Ascending aorta (tissue), 2 donors: ENCODE measurements around the gene COL18A1. TPM values are rescaled to one million over a fixed set of nuclear protein-coding genes. Genes with fewer than 3 reads are reported as not detected.

ENCODE experiments used
- DNase-seq, 2 donors: peaks; one replicate each; pipeline ENCODE4 v3.0.0-alpha.2; 2019; ENCODE audit warnings: low spot score in 2 of 2
- H3K27ac ChIP-seq, 2 donors: fragments of 200-600 bp; sonication (generic); one replicate each; pipeline ENCODE4 v1.5.1; 2016 to 2017; ENCODE audit warnings: mild to moderate bottlenecking in 1 of 2
- H3K27me3 ChIP-seq: fragments of 200-600 bp; sonication (generic); one replicate; pipeline ENCODE4 v1.5.1; 2017
- H3K36me3 ChIP-seq, 2 donors: fragments of 200-600 bp; sonication (generic); one replicate each; pipeline ENCODE4 v1.5.1; 2016
- H3K4me1 ChIP-seq, 2 donors: fragments of 200-600 bp; sonication (generic); one replicate each; pipeline ENCODE4 v1.5.1; 2016 to 2017; ENCODE audit warnings: mild to moderate bottlenecking in 1 of 2
- H3K4me3 ChIP-seq, 2 donors: fragments of 200-600 bp; sonication (generic); one replicate each; pipeline ENCODE4 v1.5.1; 2016 to 2017; ENCODE audit warnings: mild to moderate bottlenecking in 1 of 2
- H3K9me3 ChIP-seq, 2 donors: fragments of 200-600 bp; sonication (generic); one replicate each; pipeline ENCODE4 v1.5.1; 2016
- CTCF ChIP-seq, 3 experiments: fragments of 200-600 bp in 2 of 3; fragments of 450-650 bp in 1 of 3; sonication (generic) in 2 of 3; IDR thresholded peaks; one replicate each; pipeline ENCODE4 v1.5.1; 2016 to 2019; ENCODE audit warnings: antibody characterized with exemption in 3 of 3, mild to moderate bottlenecking in 1 of 3, moderate library complexity in 1 of 3
- intact Hi-C: fragments of 100-400 bp; cut with DNase I; formaldehyde crosslinking; loops from one replicate; pipeline ENCODE4 v1.15.1; 2023
- total RNA-seq: library from RNA; depleted of rRNA; stranded (reverse); fragments of >200 nt; gene quantifications from one replicate; pipeline ENCODE4 v1.1.0, GENCODE V29; 2016

Gene COL18A1
- total RNA-seq, 1 donor from 2014 or later = 699 TPM

GRCh38 chr21:45513003-45513717, 108.2 kb downstream of the COL18A1 start:
- Histone ChIP-seq H3K36me3 (peaks cover 29 to 41% of the 10 kb centered on the region in 2 donors), H3K4me1 (no peaks in the 10 kb centered on the region), H3K27me3 (no peaks in the 10 kb centered on the region), H3K4me3 (no peak overlapping the region), H3K9me3 (peaks cover 6 to 7% of the 10 kb centered on the region in 2 donors), H3K27ac (no peak overlapping the region)
- TF ChIP-seq CTCF (IDR thresholded peaks at IDR 0.05) = no peak
- intact Hi-C loops = no loop called here
- no peak for DNase-seq

DNA sequence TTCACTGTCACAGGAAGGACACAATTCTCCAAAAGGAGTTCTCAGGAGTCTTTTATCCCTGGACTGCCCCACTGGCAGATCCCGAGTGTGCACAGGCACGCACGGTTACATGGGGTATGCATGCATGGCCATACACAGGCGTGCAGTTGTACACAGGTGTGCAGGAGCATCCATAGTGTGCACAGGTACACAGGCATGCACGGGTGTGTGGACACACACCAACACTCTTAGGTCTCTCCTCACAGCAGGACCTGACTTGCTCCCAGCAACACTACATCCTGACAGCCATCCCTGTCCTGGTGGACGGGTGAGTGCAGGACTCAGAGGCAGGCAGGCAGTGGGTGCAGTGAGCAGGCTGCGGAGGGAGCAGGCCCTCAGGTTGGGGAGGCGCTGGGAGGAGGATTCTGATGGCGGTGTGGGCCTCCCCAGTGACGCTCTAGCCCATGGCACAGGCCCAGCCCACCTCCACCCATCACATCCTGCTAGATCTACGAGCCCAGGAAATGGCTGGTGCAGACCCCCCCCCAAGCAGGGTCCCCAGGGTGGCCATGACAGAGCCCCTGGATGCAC, 108.9 kb downstream of the COL18A1 start:
- H3K36me3 ChIP-seq = peaks cover 29 to 39% of the 10 kb centered on the region in 2 donors
- H3K27ac ChIP-seq = no peak overlapping the region
- no peak for TF ChIP-seq CTCF (IDR thresholded peaks at IDR 0.05)
- peaks cover 12% of the 10 kb centered on the region in 2 donors for H3K9me3 ChIP-seq
- no peak overlapping the region for H3K4me3 ChIP-seq
- H3K4me1 ChIP-seq = no peaks in the 10 kb centered on the region
- no peak for DNase-seq
- H3K27me3 ChIP-seq = no peaks in the 10 kb centered on the region
- intact Hi-C loops = no loop called here

- no peaks in the 10 kb centered on the region for H3K27me3 ChIP-seq
- no peaks in the 10 kb centered on the region for H3K4me1 ChIP-seq
- no peak for TF ChIP-seq CTCF (IDR thresholded peaks at IDR 0.05)
- no peak for DNase-seq
- peaks cover 28 to 32% of the 10 kb centered on the region in 2 donors for H3K36me3 ChIP-seq
- H3K9me3 ChIP-seq = peaks cover 15 to 18% of the 10 kb centered on the region in 2 donors
- no peak overlapping the region for H3K27ac ChIP-seq
- H3K4me3 ChIP-seq = no peak overlapping the region
- intact Hi-C loops = no loop called here
These were observed 109.5 kb downstream of the COL18A1 start for GRCh38 chr21:45514311-45515021.

DNA sequence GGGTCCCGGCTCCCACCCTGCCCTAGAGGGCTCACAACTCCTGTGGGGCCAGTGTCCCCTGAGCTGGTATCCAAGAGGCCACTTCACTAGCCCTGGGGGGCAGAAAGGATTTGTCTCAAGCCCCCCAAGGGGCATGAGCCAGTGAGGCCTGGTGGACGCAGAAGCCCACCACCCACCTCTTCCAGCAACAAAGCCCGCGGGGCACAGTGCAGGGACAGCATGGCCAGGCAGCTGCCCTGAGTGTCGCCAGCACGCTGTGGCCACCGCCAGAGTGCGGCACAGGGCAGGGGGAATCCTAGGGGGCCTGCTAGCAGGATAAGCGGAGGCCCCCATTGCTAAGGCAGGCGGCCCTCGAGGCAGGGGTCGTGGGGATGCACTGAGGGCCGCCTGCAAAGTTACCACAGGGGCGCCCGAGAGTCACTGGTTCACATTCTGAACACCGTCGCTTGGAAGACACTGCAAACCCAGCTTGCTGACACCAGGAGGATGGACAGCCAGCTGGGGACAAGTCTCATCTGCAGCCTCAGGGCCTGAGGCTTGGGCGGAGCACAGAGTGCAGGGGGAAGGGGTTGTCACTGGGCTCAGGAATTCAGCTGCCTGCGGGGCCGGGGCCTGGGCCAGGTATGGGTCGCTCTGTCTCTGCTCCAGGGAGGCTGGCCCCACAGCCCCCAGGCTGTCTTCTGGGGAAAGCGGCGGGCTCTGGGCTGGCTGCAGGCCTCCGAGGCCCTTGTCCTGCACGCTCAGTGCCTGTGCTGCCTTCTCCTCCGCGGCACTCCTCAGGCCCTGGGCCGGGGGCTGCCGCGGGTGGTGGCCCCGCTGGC, 110.5 kb downstream of the COL18A1 start:
- no peak for TF ChIP-seq CTCF (IDR thresholded peaks at IDR 0.05)
- no peak for DNase-seq
- intact Hi-C loops = no loop called here

GRCh38 chr21:45516071-45516670, 111.2 kb downstream of the COL18A1 start:
- intact Hi-C loops = no loop called here
- H3K9me3 ChIP-seq = peaks cover 21 to 33% of the 10 kb centered on the region in 2 donors
- H3K36me3 ChIP-seq = peaks cover 13 to 18% of the 10 kb centered on the region in 2 donors
- no peaks in the 10 kb centered on the region for H3K27me3 ChIP-seq
- no peak overlapping the region for H3K27ac ChIP-seq
- peak in 1 of 2 donors; percentile 49 for DNase-seq
- H3K4me1 ChIP-seq = no peaks in the 10 kb centered on the region
- no peak for TF ChIP-seq CTCF (IDR thresholded peaks at IDR 0.05)
- no peak overlapping the region for H3K4me3 ChIP-seq

More for the DNA sequence above, 110.5 kb downstream of the COL18A1 start:
- Histone ChIP-seq H3K9me3 (peaks cover 19 to 28% of the 10 kb centered on the region in 2 donors), H3K27ac (no peak overlapping the region), H3K4me1 (no peaks in the 10 kb centered on the region), H3K27me3 (no peaks in the 10 kb centered on the region), H3K4me3 (no peak overlapping the region), H3K36me3 (peaks cover 18 to 22% of the 10 kb centered on the region in 2 donors)
